ENCODE measurements around the gene SCNN1G. TPM values are rescaled to one million over a fixed set of nuclear protein-coding genes. Genes with fewer than 3 reads are reported as not detected.
"Not testable (repeated sequence)": the region's sequence is repeated elsewhere in the genome, so short reads cannot be mapped to it uniquely, and the experiment has no call there.

Gene SCNN1G
- polyA plus RNA-seq, 1 experiment = not detected

- ChIA-PET CTCF (no interaction called here), POLR2A (no interaction called here)
- TF ChIP-seq, protein P1, sequence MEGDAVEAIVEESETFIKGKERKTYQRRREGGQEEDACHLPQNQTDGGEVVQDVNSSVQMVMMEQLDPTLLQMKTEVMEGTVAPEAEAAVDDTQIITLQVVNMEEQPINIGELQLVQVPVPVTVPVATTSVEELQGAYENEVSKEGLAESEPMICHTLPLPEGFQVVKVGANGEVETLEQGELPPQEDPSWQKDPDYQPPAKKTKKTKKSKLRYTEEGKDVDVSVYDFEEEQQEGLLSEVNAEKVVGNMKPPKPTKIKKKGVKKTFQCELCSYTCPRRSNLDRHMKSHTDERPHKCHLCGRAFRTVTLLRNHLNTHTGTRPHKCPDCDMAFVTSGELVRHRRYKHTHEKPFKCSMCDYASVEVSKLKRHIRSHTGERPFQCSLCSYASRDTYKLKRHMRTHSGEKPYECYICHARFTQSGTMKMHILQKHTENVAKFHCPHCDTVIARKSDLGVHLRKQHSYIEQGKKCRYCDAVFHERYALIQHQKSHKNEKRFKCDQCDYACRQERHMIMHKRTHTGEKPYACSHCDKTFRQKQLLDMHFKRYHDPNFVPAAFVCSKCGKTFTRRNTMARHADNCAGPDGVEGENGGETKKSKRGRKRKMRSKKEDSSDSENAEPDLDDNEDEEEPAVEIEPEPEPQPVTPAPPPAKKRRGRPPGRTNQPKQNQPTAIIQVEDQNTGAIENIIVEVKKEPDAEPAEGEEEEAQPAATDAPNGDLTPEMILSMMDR (IDR thresholded peaks at IDR 0.05; ENCODE audit: insufficient read depth, low read depth, low read length) = no peak
- Histone ChIP-seq H3K4me3 (ENCODE audit: low read depth, low read length) (no peak overlapping the region), H3K27me3 (ENCODE audit: control insufficient read depth, insufficient read depth, low read length) (no peaks in the 10 kb centered on the region), H3K36me3 (ENCODE audit: control insufficient read depth, insufficient read depth, low read length) (no peaks in the 10 kb centered on the region)
- DNase-seq (ENCODE audit: low read depth) = no peak
Observed at GRCh38 chr16:23252310-23252709, 69.8 kb downstream of the SCNN1G start.

DNA sequence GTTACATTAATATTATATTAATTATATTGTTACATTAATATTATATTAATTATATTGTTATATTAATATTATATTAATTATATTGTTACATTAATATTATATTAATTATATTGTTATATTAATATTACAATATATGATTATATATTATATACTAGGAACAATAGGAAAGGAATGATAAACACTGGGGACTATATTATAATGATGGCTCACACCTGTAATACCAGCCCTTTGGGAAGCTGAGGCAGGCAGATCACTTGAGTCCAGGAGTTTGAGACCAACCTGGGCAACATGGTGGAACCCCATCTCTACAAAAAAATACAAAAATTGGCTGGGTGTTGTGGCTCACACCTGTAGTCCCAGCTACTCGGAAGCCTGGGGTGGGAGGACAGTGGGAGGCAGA lies 71.1 kb downstream of the SCNN1G start:
- H3K4me3 ChIP-seq (ENCODE audit: low read depth, low read length); H3K27me3 ChIP-seq (ENCODE audit: control insufficient read depth, insufficient read depth, low read length); DNase-seq (ENCODE audit: low read depth); H3K36me3 ChIP-seq (ENCODE audit: control insufficient read depth, insufficient read depth, low read length); POLR2A ChIA-PET: not testable (repeated sequence)
- CTCF ChIA-PET = interaction anchor here (1.1 kb wide), 1 partner anchor 180 kb away, joined by 4 read pairs; no protein-coding TSS in a partner anchor

GRCh38 chr16:23254338-23254737 lies 71.8 kb downstream of the SCNN1G start:
- TF ChIP-seq, protein P1 (IDR thresholded peaks at IDR 0.05; ENCODE audit: insufficient read depth, low read depth, low read length) = no peak
- POLR2A ChIA-PET = no interaction called here
- DNase-seq (ENCODE audit: low read depth) = peak; percentile 65
- H3K27me3 ChIP-seq (ENCODE audit: control insufficient read depth, insufficient read depth, low read length) = no peaks in the 10 kb centered on the region
- CTCF ChIA-PET = interaction anchor here (1.1 kb wide), 1 partner anchor 180 kb away, joined by 4 read pairs; no protein-coding TSS in a partner anchor
- no peaks in the 10 kb centered on the region for H3K36me3 ChIP-seq (ENCODE audit: control insufficient read depth, insufficient read depth, low read length)
- no peak overlapping the region for H3K4me3 ChIP-seq (ENCODE audit: low read depth, low read length)

GRCh38 chr16:23255000-23255399 lies 72.5 kb downstream of the SCNN1G start:
- ChIA-PET CTCF (interaction anchor here (0.6 to 1.1 kb wide), 2 partner anchors 12 to 179 kb away, joined by 3 to 4 read pairs; no protein-coding TSS in a partner anchor), POLR2A (no interaction called here)
- Histone ChIP-seq H3K36me3 (ENCODE audit: control insufficient read depth, insufficient read depth, low read length) (no peaks in the 10 kb centered on the region), H3K4me3 (ENCODE audit: low read depth, low read length) (no peak overlapping the region), H3K27me3 (ENCODE audit: control insufficient read depth, insufficient read depth, low read length) (no peaks in the 10 kb centered on the region)
- no peak for DNase-seq (ENCODE audit: low read depth)
- TF ChIP-seq, protein P1 (IDR thresholded peaks at IDR 0.05; ENCODE audit: insufficient read depth, low read depth, low read length) = no peak

DNA sequence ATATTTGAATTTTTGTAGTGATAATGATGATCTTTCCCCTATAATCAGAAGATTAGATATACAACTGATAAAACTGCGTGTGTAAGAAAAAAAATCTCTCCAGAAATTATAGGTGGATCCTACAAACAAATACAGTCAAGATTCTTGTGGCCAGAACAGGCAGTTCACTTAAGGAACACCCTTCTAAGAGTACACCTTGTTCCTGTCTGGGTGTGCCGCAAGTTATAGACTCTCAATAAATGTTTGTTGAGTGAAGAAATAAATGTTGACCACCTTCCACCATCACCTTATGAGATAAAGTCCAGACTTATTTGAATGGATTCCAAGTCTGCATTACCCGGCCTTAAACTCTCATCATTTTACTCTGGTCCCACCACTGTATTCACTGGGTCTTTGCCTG lies 73.9 kb downstream of the SCNN1G start:
- DNase-seq (ENCODE audit: low read depth) = no peak
- ChIA-PET CTCF (no interaction called here), POLR2A (no interaction called here)
- no peaks in the 10 kb centered on the region for H3K27me3 ChIP-seq (ENCODE audit: control insufficient read depth, insufficient read depth, low read length)
- H3K4me3 ChIP-seq (ENCODE audit: low read depth, low read length) = no peak overlapping the region
- TF ChIP-seq, protein P1 (IDR thresholded peaks at IDR 0.05; ENCODE audit: insufficient read depth, low read depth, low read length) = no peak
- no peaks in the 10 kb centered on the region for H3K36me3 ChIP-seq (ENCODE audit: control insufficient read depth, insufficient read depth, low read length)

- ChIA-PET POLR2A (no interaction called here), CTCF (no interaction called here)
- DNase-seq (ENCODE audit: low read depth) = no peak
- Histone ChIP-seq H3K36me3 (ENCODE audit: control insufficient read depth, insufficient read depth, low read length) (no peaks in the 10 kb centered on the region), H3K27me3 (ENCODE audit: control insufficient read depth, insufficient read depth, low read length) (no peaks in the 10 kb centered on the region), H3K4me3 (ENCODE audit: low read depth, low read length) (no peak overlapping the region)
- TF ChIP-seq, protein P1 (IDR thresholded peaks at IDR 0.05; ENCODE audit: insufficient read depth, low read depth, low read length) = no peak
Observed at GRCh38 chr16:23257682-23258081, 75.1 kb downstream of the SCNN1G start.
